Gastroesophageal sphincter (tissue), 3 donors: ENCODE measurements around the gene SLC66A2.

Experiments used
- CTCF ChIP-seq, 4 experiments: fragments of 200-600 bp in 2 of 4; fragments of 450-650 bp in 2 of 4; sonication (generic) in 1 of 4; IDR thresholded peaks; one replicate each; pipeline ENCODE4 v1.5.1; 2017 to 2019; ENCODE audit warnings: antibody characterized with exemption in 4 of 4, mild to moderate bottlenecking in 2 of 4, moderate library complexity in 2 of 4
- EP300 ChIP-seq: sonication (generic); formaldehyde crosslinking; IDR thresholded peaks from one replicate; pipeline ENCODE4 v1.6.1; 2017; ENCODE audit warnings: antibody characterized with exemption, mild to moderate bottlenecking
- POLR2A ChIP-seq, 2 donors: fragments of 450-650 bp; IDR thresholded peaks; one replicate each; pipeline ENCODE4 v1.6.1; 2017; ENCODE audit warnings: antibody characterized with exemption in 2 of 2, mild to moderate bottlenecking in 2 of 2, moderate library complexity in 1 of 2
- POLR2AphosphoS5 ChIP-seq: sonication (generic); formaldehyde crosslinking; IDR thresholded peaks from one replicate; pipeline ENCODE4 v1.6.1; 2017; ENCODE audit warnings: antibody characterized with exemption

GRCh38 chr18:79953971-79954651 lies 2.7 kb upstream of the SLC66A2 start:
- TF ChIP-seq CTCF (IDR thresholded peaks at IDR 0.05): no peak
- TF ChIP-seq EP300: no peak
- no peak for TF ChIP-seq POLR2AphosphoS5
- TF ChIP-seq POLR2A (IDR thresholded peaks at IDR 0.05): no peak
